Body of pancreas (tissue), 4 donors: ENCODE measurements around the gene STRIP2. TPM values are rescaled to one million over a fixed set of nuclear protein-coding genes. Genes with fewer than 3 reads are reported as not detected.

Experiments used
- ATAC-seq: fragments of 150-250 bp; one replicate; pipeline ENCODE4 v1.9.1; 2016
- DNase-seq, 4 donors: peaks; one replicate each; pipeline ENCODE4 v3.0.0-alpha.2; 2019
- H3K27ac ChIP-seq, 4 donors: fragments of 200-600 bp; sonication (generic); 1 replicate in 3 of 4; 2 replicates in 1 of 4; pipeline versions ENCODE4 v1.5.1 to v1.6.1; 2016 to 2019; ENCODE audit warnings: mild to moderate bottlenecking in 1 of 4, mixed read lengths in 1 of 4, moderate library complexity in 1 of 4
- H3K27me3 ChIP-seq, 2 donors: fragments of 200-600 bp; sonication (generic); one replicate each; pipeline ENCODE4 v1.6.0; 2016; ENCODE audit warnings: mild to moderate bottlenecking in 1 of 2
- H3K36me3 ChIP-seq, 2 donors: fragments of 200-600 bp; sonication (generic); replicated peaks in 1 of 2; 2 replicates each; pipeline ENCODE4 v1.5.1; 2016; ENCODE audit warnings: low read depth in 2 of 2; ENCODE audit not compliant: insufficient read depth in 1 of 2
- H3K4me1 ChIP-seq: fragments of 200-600 bp; sonication (generic); one replicate; pipeline ENCODE4 v1.6.0; 2016
- H3K4me3 ChIP-seq, 2 donors: fragments of 200-600 bp; sonication (generic); 1 replicate in 1 of 2; 2 replicates in 1 of 2; pipeline ENCODE4 v1.5.1; 2016 to 2019
- H3K9me3 ChIP-seq, 3 donors: fragments of 200-600 bp; sonication (generic); 1 replicate in 2 of 3; 2 replicates in 1 of 3; pipeline ENCODE4 v1.5.1; 2016
- CTCF ChIP-seq, 7 experiments: fragments of 450-650 bp in 4 of 7; fragments of 200-600 bp in 3 of 7; sonication (generic) in 3 of 7; IDR thresholded peaks; one replicate each; pipeline ENCODE4 v1.5.1; 2016 to 2019; ENCODE audit warnings: antibody characterized with exemption in 7 of 7
- POLR2A ChIP-seq, 3 donors: fragments of 450-650 bp; IDR thresholded peaks; one replicate each; pipeline ENCODE4 v1.6.1; 2016; ENCODE audit warnings: antibody characterized with exemption in 3 of 3, mild to moderate bottlenecking in 2 of 3
- WGBS, 2 donors: methylation state at CpG; one replicate each; pipeline ENCODE4 v1.1.5; 2017; 5-methylcytosine and 5-hydroxymethylcytosine counted together
- intact Hi-C: fragments of 100-400 bp; cut with DNase I; formaldehyde crosslinking; loops from one replicate; pipeline ENCODE4 v1.15.1; 2023
- total RNA-seq, 2 donors: library from RNA; depleted of rRNA; stranded (reverse); fragments of >200 nt; gene quantifications; one replicate each; pipeline ENCODE4 v1.1.0, GENCODE V29; 2016

STRIP2 gene
- total RNA-seq, 2 donors from 2014 or later: 0.26 TPM; not detected in 1

- no peak overlapping the region for H3K4me3 ChIP-seq
- H3K4me1 ChIP-seq: peaks cover 5% of the 10 kb centered on the region
- 50 to 54% methylated on average over 2 of the region's 2 CpGs for WGBS, 2 donors
- TF ChIP-seq CTCF (IDR thresholded peaks at IDR 0.05) (no peak), POLR2A (IDR thresholded peaks at IDR 0.05) (no peak)
- intact Hi-C loops: no loop called here
- DNase-seq: no peak
- no peaks in the 10 kb centered on the region for H3K27me3 ChIP-seq
- no peaks in the 10 kb centered on the region for H3K9me3 ChIP-seq
- no peak overlapping the region for H3K27ac ChIP-seq
- no peak for ATAC-seq
- H3K36me3 ChIP-seq: peaks cover 0 to 2% of the 10 kb centered on the region in 2 donors
These were observed 46.7 kb upstream of the STRIP2 start for GRCh38 chr7:129387537-129387936.

DNA sequence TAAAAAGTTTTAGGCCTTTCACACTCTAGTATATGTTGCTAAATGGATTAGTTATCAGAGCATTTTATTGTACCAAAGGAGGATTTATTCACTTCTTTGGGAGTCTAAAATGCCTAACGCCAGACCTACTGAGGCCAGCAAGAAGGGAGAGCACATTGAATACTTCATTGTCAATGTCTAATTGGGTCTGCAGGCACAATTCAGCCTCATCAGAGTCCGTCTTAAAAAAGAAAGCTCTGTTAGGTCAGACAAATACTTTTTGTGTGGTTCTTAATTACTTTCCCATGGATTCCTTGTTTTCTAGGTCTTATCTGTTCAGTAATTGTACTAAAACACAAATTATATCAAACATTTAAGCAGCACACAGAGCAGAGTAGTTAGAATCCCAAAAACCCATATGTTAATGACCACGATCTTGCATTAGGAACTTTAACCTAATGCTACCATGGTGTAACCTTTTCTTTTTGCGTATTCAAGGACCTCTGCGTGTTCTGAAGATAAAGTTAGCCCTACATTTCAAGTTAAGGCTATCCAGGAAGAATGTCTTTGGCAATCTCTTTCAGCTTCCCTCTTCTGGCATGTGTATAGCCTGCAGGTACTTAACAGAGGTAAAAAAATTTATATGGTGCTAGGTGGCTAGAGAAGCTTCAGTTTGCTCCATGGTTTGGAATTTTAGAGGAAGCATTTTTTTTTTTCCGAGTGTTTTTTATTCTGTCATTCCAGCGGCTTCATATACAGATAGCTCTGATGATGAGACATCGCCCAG, 45.7 kb upstream of the STRIP2 start:
- TF ChIP-seq POLR2A (IDR thresholded peaks at IDR 0.05) (no peak), CTCF (IDR thresholded peaks at IDR 0.05) (no peak)
- no peak for DNase-seq
- no peak overlapping the region for H3K4me3 ChIP-seq
- peaks cover 5% of the 10 kb centered on the region for H3K4me1 ChIP-seq
- intact Hi-C loops: no loop called here
- no peaks in the 10 kb centered on the region for H3K27me3 ChIP-seq
- no peaks in the 10 kb centered on the region for H3K9me3 ChIP-seq
- H3K36me3 ChIP-seq: peaks cover 0 to 2% of the 10 kb centered on the region in 2 donors
- whole genome bisulfite sequencing, 2 donors: 89 to 91% methylated on average over 8 of the region's 8 CpGs
- H3K27ac ChIP-seq: no peak overlapping the region
- ATAC-seq: no peak

DNA sequence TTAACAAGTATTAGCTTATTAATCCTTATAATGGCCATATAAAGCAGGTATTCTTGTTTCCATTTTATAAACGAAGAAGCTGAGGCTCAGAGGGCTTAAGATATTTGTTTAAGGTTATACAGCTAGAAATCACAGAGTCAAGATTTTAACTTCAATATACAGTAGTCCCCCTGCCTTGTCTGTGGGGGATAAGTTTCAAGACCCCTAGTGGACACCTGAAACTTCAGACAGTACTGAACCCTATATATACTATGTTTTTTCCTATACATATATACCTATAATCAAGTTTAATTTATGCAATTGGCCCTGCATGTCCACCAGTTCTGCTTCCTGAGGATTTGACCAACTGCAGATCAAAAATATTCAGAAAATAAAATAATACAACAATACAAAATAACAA, 44.4 kb upstream of the STRIP2 start:
- ATAC-seq (no peak), DNase-seq (no peak)
- no peaks in the 10 kb centered on the region for H3K27me3 ChIP-seq
- TF ChIP-seq POLR2A (IDR thresholded peaks at IDR 0.05) (no peak), CTCF (IDR thresholded peaks at IDR 0.05) (no peak)
- no peaks in the 10 kb centered on the region for H3K9me3 ChIP-seq
- intact Hi-C loops: no loop called here
- H3K27ac ChIP-seq: no peak overlapping the region
- H3K4me3 ChIP-seq: no peak overlapping the region
- H3K36me3 ChIP-seq: peaks cover 0 to 2% of the 10 kb centered on the region in 2 donors
- peaks cover 5% of the 10 kb centered on the region for H3K4me1 ChIP-seq
- WGBS, 2 donors: 46 to 53% methylated on average over 1 of the region's 1 CpG

- Histone ChIP-seq H3K4me1 (peaks cover 5% of the 10 kb centered on the region), H3K27me3 (no peaks in the 10 kb centered on the region), H3K36me3 (peaks cover 0 to 2% of the 10 kb centered on the region in 2 donors), H3K4me3 (no peak overlapping the region), H3K27ac (no peak overlapping the region), H3K9me3 (no peaks in the 10 kb centered on the region)
- TF ChIP-seq CTCF (IDR thresholded peaks at IDR 0.05): no peak
- TF ChIP-seq POLR2A (IDR thresholded peaks at IDR 0.05): no peak
- DNase-seq (no peak), ATAC-seq (no peak)
- intact Hi-C loops: no loop called here
These were observed 43.9 kb upstream of the STRIP2 start for GRCh38 chr7:129390314-129390713.
